GM19240 (cell line): ENCODE data around the gene LGR4.

Experiments used
- DNase-seq: peaks from one replicate; pipeline ENCODE4 v3.0.0; 2011; ENCODE audit warnings: low spot score; ENCODE audit not compliant: insufficient read length

Gene LGR4

GRCh38 chr11:27404427-27404826, 68.2 kb downstream of the LGR4 start:
- no peak for DNase-seq

DNA sequence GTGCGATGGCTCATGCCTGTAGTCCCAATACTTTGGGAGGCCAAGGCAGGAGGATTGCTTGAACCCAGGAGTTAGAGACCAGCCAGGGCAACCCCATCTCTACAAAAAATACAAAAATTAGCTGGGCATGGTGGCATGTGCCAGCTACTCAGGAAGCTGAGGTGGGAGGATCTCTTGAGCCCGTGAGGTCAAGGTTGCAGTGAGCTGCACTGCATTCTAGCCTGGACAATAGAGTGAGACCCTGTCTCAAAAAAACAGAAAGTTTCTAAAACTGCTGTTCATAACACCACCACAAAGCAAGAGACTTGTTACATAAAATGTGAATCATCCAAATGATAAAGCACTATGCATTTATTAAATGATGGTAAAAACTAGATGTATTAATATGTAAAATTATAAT, 69.4 kb downstream of the LGR4 start:
- DNase-seq, result no peak

- no peak for DNase-seq
Measured at GRCh38 chr11:27402450-27402849, 70.1 kb downstream of the LGR4 start.

GRCh38 chr11:27401833-27402316, 70.7 kb downstream of the LGR4 start:
- no peak for DNase-seq

GRCh38 chr11:27401280-27401832, 71.2 kb downstream of the LGR4 start:
- DNase-seq, result no peak

- DNase-seq, result no peak
Measured at GRCh38 chr11:27398400-27398770, 74.2 kb downstream of the LGR4 start.

DNA sequence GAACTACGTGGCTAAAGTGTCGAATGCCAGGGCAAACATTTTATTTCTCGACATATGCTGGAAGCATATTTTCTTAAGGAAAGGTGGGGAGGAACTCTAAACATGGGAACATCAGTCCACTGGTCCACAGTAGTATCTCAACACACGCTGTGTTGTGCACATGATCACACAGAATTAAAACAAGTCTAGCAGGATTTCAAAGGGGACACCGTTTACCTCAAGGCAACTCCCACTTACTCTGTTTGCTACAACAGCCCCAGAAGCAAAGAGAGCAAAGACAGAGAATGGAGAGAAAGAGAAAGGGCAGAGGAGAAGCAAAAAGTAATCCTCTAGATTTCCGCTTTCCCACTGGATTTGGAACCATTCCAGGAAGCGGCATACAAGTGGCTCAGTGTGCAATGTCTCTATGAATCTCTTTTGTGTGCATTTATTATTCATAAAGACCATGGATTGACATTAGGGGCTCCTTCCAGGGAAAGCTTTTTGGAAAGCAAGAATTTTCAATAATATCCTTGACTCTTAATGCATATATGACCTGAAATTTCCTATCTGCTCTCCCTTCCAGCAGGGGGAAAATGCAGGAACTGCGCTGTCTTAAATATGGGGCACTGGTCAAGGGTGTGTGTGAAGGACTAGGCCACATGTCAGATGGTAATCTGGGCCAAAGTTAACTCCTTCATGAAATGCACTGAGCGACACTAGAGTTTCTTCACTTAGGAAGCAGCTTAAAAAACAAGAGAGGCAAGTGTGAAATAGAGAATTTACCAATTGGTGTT, 74.8 kb downstream of the LGR4 start:
- DNase-seq, result no peak

DNA sequence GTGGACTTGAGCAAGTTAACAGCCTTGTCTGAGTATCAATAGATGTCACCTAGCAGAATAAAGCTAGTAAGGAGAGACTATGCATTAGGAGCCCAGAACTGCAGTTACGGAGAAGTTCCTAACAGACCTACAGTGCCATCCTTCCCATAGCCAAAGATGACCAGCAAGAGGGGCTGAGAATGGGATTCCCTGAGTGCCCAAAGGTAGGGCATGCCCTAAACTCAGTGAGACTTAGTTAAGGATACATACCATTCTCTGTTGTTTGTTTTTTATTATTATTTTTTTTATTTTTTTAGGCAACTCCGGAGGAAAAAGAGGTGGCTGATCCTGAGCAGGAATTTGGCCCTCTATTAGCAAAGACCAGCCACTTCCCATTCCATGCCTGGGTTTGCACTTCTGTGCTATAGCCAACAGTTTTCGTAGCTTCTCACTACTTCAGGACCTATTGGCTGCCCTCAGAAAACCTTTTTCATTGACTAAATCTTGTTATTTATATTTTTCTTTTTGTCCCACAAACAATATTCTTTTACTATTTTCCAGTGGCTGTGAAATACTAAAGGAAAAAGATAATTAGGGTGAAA, 76.2 kb downstream of the LGR4 start:
- no peak for DNase-seq

- no peak for DNase-seq
Measured at GRCh38 chr11:27395556-27396258, 76.9 kb downstream of the LGR4 start.

DNA sequence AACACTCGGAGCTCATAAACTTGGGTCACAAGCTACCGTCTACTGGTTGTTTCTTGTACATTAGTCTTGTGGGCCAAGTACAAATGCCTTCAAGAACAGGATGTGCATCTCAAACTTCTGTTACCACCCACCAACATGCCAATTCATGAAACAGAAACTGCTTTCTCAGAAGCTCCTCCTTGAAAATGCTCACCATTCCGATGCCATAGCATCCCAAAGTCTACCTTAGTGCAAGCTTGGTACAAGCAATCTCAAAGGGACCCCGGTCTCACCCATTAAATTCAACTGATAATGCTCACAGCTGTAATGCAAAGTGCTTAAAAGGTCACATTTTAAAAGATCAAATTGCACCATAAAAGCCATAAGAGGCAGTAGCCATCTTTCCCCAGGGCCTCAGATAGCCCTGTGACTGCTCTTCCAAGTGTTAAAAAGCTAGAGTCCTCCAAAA, 77.8 kb downstream of the LGR4 start:
- DNase-seq, result no peak

- no peak for DNase-seq
Measured at GRCh38 chr11:27392278-27393114, 80.1 kb downstream of the LGR4 start.

GRCh38 chr11:27391331-27392015, 81.1 kb downstream of the LGR4 start:
- no peak for DNase-seq

DNA sequence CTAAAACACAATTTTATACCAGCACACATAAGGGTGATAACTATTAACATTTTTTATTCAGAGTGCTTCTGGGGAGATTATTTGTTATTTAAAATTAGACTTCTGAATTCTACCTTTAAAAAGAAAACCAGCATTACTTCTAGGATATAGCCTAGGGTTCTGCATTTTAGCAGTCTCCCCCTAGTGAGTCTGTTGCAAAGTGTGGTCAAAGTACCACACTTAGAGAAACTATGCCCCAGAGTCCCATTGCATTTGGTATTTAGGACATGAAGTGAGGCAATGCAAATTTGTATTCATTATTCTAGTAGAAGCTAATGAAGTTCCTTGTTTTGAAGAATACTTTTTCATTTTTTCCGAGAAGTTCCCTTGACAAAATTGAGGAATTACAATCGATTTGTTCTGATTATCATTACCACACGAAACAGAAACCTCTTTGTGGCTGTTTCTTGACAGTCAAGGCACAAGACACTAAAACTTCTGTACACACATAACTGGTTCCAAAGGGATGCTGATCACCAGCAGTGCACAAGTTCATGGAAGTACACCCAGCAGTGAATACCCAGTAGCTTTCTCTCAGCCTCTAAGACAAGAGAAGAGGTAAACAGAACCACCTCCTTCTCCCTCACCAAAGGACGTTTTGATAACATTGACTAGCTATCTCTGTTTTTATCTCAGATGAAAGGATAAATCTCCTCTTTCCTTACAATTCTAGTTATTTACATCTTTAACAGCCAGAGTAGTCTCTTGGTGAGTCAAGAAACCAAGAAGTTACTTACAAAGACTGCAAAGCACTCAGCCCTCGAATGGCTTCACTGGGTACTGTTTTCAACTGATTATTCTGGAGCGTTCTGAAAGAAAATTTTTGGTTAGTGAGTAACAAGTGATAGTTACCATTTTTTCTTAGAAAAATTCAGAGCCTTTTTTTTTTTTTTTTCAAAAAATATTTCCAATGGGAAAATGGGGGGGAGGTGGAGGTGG, 82.0 kb downstream of the LGR4 start:
- DNase-seq, result no peak

DNA sequence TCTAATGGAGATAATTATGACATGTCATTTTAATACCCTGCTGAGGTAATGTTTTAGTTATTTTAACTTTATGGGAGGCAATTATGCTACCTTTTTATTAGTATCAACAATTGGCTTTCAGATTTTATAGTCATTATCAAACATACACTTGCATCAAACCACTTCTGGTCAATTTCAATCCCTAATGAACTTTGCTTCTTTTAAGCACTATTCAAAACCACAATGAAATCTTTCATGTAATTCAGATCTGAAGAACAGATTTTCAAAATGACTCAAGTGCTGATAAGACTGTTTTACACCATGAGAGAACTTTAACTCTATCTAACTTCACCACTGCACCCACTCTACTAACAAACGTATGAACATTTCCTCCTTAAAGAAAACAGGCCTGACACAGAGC, 83.7 kb downstream of the LGR4 start:
- no peak for DNase-seq

- no peak for DNase-seq
Measured at GRCh38 chr11:27388001-27388400, 84.6 kb downstream of the LGR4 start.

DNA sequence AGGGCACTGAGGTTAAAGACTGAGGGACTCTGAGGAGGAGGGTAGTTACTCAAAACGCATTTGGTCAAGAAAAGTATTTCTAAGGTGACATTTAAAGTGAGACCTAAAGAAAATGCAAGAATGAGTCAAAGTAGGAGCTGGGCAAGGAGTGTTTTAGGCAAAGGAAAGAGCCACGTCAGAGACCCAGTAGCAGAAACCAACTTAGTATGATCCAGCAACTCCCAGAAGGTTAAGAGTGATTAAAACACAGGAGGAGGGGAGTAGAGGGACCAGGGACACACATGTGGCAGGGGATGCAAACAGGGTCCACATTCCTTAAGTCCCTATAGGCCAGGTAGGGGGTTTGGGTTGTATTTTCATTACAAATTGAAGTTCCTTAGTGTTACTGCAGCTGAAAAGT, 85.2 kb downstream of the LGR4 start:
- DNase-seq, result no peak

DNA sequence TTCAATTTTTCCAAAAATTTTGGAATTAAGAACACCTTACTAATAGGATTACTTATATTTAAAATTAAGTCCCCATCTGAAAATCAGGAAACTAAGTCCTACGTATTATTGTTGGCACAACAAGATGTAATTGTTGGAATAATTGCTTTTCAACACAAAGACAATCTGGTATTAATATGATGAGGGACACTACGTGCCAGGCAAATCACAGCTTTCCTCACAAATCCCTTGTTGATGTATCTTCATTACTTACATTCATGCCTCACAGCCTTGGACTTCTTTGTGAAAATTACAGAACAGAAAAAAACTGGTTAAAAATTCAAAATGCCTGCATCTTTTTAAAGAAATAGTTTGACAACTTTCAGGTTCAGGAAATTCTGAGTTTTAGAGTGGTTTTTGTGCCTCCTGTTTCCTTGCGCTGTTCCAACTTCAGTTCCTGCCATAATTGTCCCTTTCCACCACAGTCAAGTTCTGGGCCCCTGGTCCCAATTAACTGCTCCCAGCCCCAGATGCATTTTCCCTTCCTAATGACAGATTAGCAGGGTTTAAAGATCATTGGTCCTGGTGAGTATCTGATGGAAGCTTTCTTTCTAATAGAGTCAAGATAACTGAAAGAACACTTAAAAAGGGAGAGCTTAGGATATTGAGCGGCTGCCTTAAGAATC, 86.3 kb downstream of the LGR4 start:
- DNase-seq, result no peak

GRCh38 chr11:27385245-27385644, 87.3 kb downstream of the LGR4 start:
- DNase-seq, result no peak

DNA sequence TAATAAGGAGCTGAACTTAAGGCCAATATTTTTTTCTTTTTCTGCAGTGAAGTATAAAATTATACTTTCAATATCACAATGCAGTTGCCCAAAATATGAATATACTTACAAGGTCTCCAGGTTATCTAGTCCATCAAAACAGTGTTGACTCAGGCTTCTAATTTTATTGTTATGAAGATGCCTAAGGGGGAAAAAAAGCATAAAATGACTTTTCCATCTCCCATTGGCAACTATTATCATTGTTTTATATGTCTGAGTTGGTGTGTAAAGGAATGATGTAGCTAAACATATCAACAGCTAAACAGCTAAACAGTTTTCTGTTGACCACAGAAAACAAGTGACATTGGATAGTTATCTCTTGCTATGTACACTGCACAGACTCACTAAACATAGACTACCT, 88.4 kb downstream of the LGR4 start:
- DNase-seq, result no peak
